ENCODE results near the gene CAMK2A. TPM values are rescaled to one million over a fixed set of nuclear protein-coding genes. Genes with fewer than 3 reads are reported as not detected.

The CAMK2A gene
- total and polyA plus RNA-seq, 3 donors from 2014 or later = 0.24 to 0.70 (median 0.25) TPM

DNA sequence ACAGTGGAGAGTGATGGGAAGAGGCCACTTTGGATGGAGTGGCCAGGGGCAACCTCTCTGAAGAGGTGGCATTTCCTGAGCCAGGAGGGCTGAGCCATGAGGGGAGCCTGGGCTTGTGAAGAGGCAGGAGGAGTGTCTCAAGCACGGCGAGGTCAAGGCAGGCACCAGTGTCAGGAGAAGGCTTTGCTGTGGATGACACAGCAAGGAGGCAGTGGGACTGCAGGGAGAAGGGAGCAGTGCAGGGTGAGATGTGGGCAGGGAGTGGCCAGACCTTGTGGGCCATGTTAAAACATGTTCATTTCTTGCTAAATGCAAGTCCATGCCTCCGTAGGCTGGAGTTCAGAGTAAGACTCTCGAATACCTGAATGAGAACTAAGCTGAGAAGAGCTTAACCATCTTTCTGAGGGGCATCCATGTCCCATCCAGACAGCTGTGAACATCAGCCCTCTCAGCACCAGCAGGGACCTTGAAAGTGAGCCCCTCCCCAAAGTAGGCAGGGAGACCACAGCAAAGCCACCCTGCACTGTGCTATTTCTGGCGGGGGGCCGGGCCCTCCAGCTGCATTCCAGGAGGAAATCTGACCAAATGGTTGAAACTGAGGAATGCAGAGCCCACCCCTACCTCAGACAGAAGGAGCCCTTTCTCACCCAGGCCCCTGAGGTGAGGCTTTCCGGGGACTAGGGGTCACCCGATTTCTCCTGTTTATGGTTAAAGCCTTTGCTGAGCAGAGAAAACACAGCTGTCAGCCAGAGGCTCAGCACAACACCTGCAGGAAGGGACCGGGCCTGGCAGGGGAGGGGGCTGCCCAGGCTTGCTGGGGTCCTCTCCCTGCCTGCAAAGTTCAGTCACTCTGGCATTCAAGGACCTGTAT, 29.3 kb upstream of the CAMK2A start:
- H3K4me1 ChIP-seq = no peaks in the 10 kb centered on the region
- no peak overlapping the region for H3K4me3 ChIP-seq
- intact Hi-C loops (cut with DNase I; ENCODE audit: low total_unique reads) = no loop called here
- TF ChIP-seq, protein P1, sequence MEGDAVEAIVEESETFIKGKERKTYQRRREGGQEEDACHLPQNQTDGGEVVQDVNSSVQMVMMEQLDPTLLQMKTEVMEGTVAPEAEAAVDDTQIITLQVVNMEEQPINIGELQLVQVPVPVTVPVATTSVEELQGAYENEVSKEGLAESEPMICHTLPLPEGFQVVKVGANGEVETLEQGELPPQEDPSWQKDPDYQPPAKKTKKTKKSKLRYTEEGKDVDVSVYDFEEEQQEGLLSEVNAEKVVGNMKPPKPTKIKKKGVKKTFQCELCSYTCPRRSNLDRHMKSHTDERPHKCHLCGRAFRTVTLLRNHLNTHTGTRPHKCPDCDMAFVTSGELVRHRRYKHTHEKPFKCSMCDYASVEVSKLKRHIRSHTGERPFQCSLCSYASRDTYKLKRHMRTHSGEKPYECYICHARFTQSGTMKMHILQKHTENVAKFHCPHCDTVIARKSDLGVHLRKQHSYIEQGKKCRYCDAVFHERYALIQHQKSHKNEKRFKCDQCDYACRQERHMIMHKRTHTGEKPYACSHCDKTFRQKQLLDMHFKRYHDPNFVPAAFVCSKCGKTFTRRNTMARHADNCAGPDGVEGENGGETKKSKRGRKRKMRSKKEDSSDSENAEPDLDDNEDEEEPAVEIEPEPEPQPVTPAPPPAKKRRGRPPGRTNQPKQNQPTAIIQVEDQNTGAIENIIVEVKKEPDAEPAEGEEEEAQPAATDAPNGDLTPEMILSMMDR (IDR thresholded peaks at IDR 0.05) = no peak
- TF ChIP-seq POLR2A (IDR thresholded peaks at IDR 0.05) = no peak
- no peaks in the 10 kb centered on the region for H3K27me3 ChIP-seq
- no peak overlapping the region for H3K27ac ChIP-seq
- H3K9me3 ChIP-seq = no peaks in the 10 kb centered on the region
- no peak for DNase-seq
- no peaks in the 10 kb centered on the region for H3K36me3 ChIP-seq (ENCODE audit: low read depth, missing control alignments)
- 74 to 92% methylated on average over 8 to 9 of the region's 9 CpGs for WGBS, 2 donors

GRCh38 chr5:150317048-150318003, 27.8 kb upstream of the CAMK2A start:
- Histone ChIP-seq H3K4me1 (no peaks in the 10 kb centered on the region), H3K27me3 (no peaks in the 10 kb centered on the region), H3K9me3 (no peaks in the 10 kb centered on the region), H3K36me3 (ENCODE audit: low read depth, missing control alignments) (no peaks in the 10 kb centered on the region), H3K27ac (no peak overlapping the region), H3K4me3 (no peak overlapping the region)
- 80 to 88% methylated on average over 4 to 11 of the region's 11 CpGs for WGBS, 2 donors
- no peak for TF ChIP-seq POLR2A (IDR thresholded peaks at IDR 0.05)
- TF ChIP-seq, protein P1 (IDR thresholded peaks at IDR 0.05) = no peak
- no peak for DNase-seq
- intact Hi-C loops (cut with DNase I; ENCODE audit: low total_unique reads) = no loop called here

DNA sequence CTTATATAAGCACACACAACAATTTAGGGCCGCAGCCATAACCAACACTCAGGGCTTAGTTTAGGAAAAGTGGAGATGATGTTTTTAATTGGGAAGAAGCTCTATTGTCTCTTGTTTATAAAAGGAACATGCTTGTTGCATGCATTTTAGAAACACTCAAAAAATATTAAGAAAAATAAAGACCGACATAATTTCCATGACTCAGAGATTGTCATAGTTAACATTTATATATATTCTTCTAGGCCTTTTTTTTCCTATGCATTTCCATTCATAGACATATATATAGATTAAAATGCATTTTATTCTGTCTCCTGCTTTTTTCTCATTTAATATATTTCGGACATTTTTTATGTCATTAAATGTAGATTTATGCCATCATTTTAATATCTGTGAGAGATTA, 26.7 kb upstream of the CAMK2A start:
- 76 to 92% methylated on average over 3 of the region's 3 CpGs for WGBS, 2 donors
- no peaks in the 10 kb centered on the region for H3K4me1 ChIP-seq
- intact Hi-C loops (cut with DNase I; ENCODE audit: low total_unique reads) = no loop called here

GRCh38 chr5:150315245-150315644, 25.7 kb upstream of the CAMK2A start:
- Histone ChIP-seq H3K4me1 (no peaks in the 10 kb centered on the region), H3K36me3 (ENCODE audit: low read depth, missing control alignments) (no peaks in the 10 kb centered on the region), H3K4me3 (no peak overlapping the region), H3K27ac (no peak overlapping the region), H3K9me3 (no peaks in the 10 kb centered on the region), H3K27me3 (no peaks in the 10 kb centered on the region)
- 96% methylated on average over 4 of the region's 4 CpGs for WGBS, 2 donors
- TF ChIP-seq, protein P1 (IDR thresholded peaks at IDR 0.05) = no peak
- TF ChIP-seq POLR2A (IDR thresholded peaks at IDR 0.05) = no peak
- no peak for DNase-seq
- intact Hi-C loops (cut with DNase I; ENCODE audit: low total_unique reads) = no loop called here

More for the DNA sequence above, 26.7 kb upstream of the CAMK2A start:
- no peak overlapping the region for H3K4me3 ChIP-seq
- no peak for DNase-seq
- H3K36me3 ChIP-seq (ENCODE audit: low read depth, missing control alignments) = no peaks in the 10 kb centered on the region
- H3K27ac ChIP-seq = no peak overlapping the region
- TF ChIP-seq, protein P1 (IDR thresholded peaks at IDR 0.05) = no peak
- TF ChIP-seq POLR2A (IDR thresholded peaks at IDR 0.05) = no peak
- H3K27me3 ChIP-seq = no peaks in the 10 kb centered on the region
- H3K9me3 ChIP-seq = no peaks in the 10 kb centered on the region

Data from testis (tissue), 3 donors.